PC-3 (cell line): ENCODE results near the gene FOXN3.

Experiments
- CTCF ChIP-seq: fragments of 300-600 bp; sonication (generic); conservative IDR thresholded peaks from 2 replicates; pipeline ENCODE4 v1.5.1; 2017; ENCODE audit warnings: antibody characterized with exemption, low read depth, mild to moderate bottlenecking, low read length
- EZH2 ChIP-seq: fragments of 300-600 bp; sonication (generic); IDR thresholded peaks from one replicate; pipeline ENCODE4 v1.6.1; 2017; ENCODE audit warnings: antibody characterized with exemption, mild to moderate bottlenecking, low read length; ENCODE audit not compliant: unreplicated experiment
- EZH2phosphoT487 ChIP-seq: fragments of 300-600 bp; sonication (generic); IDR thresholded peaks from 2 replicates; pipeline ENCODE4 v1.6.1; 2018; ENCODE audit warnings: mild to moderate bottlenecking, antibody characterized with exemption, low read length, borderline replicate concordance

- TF ChIP-seq CTCF: no peak
- no peak for TF ChIP-seq EZH2phosphoT487
- TF ChIP-seq EZH2: no peak
Observed at GRCh38 chr14:89198544-89199329, 218.3 kb downstream of the FOXN3 start.
